ENCODE data around the gene BLOC1S1. TPM values are rescaled to one million over a fixed set of nuclear protein-coding genes. Genes with fewer than 3 reads are reported as not detected.

BLOC1S1 gene
- polyA plus RNA-seq (2014; cell fraction: cytosol; rRNA removed) = 96.9 and 151 TPM in 2 replicates
- 101 and 105 TPM in 2 replicates for polyA plus RNA-seq (2014; cell fraction: nucleus; rRNA removed)

GRCh38 chr12:55715833-55716581 lies at the start of gene BLOC1S1:
Gene BLOC1S1, plus strand, starts transcription at chr12:55716046. Its CDS starts 6 bp downstream, at chr12:55716052.
- DNase-seq (ENCODE audit: low spot score) = peak; percentile 94

- no peak for DNase-seq (ENCODE audit: low spot score)
Measured at GRCh38 chr12:55666508-55666907, 49.3 kb upstream of the BLOC1S1 start.

- DNase-seq (ENCODE audit: low spot score) = no peak
Measured at GRCh38 chr12:55670276-55670675, 45.6 kb upstream of the BLOC1S1 start.

- no peak for DNase-seq (ENCODE audit: low spot score)
Measured at GRCh38 chr12:55671746-55672145, 44.1 kb upstream of the BLOC1S1 start.

- DNase-seq (ENCODE audit: low spot score) = no peak
Measured at GRCh38 chr12:55673638-55674037, 42.2 kb upstream of the BLOC1S1 start.

GRCh38 chr12:55675666-55676065 lies 40.2 kb upstream of the BLOC1S1 start:
- no peak for DNase-seq (ENCODE audit: low spot score)

- no peak for DNase-seq (ENCODE audit: low spot score)
Measured at GRCh38 chr12:55676707-55677106, 39.1 kb upstream of the BLOC1S1 start.

GRCh38 chr12:55679691-55680090 lies 36.2 kb upstream of the BLOC1S1 start:
- no peak for DNase-seq (ENCODE audit: low spot score)

GRCh38 chr12:55681142-55682077 lies 34.4 kb upstream of the BLOC1S1 start:
- DNase-seq (ENCODE audit: low spot score) = peak; percentile 48

- DNase-seq (ENCODE audit: low spot score) = no peak
Measured at GRCh38 chr12:55682087-55682796, 33.6 kb upstream of the BLOC1S1 start.

- DNase-seq (ENCODE audit: low spot score) = no peak
Measured at GRCh38 chr12:55683676-55684075, 32.2 kb upstream of the BLOC1S1 start.

GRCh38 chr12:55684761-55685370 lies 31.0 kb upstream of the BLOC1S1 start:
- DNase-seq (ENCODE audit: low spot score) = no peak

GRCh38 chr12:55685671-55686070 lies 30.2 kb upstream of the BLOC1S1 start:
- DNase-seq (ENCODE audit: low spot score) = no peak

- no peak for DNase-seq (ENCODE audit: low spot score)
Measured at GRCh38 chr12:55686366-55687010, 29.4 kb upstream of the BLOC1S1 start.

GRCh38 chr12:55687746-55688145 lies 28.1 kb upstream of the BLOC1S1 start:
- DNase-seq (ENCODE audit: low spot score) = no peak

- DNase-seq (ENCODE audit: low spot score) = no peak
Measured at GRCh38 chr12:55688716-55689655, 26.9 kb upstream of the BLOC1S1 start.

- no peak for DNase-seq (ENCODE audit: low spot score)
Measured at GRCh38 chr12:55692631-55693322, 23.1 kb upstream of the BLOC1S1 start.

- DNase-seq (ENCODE audit: low spot score) = no peak
Measured at GRCh38 chr12:55693323-55694187, 22.3 kb upstream of the BLOC1S1 start.

Data from SK-N-DZ (cell line).